NCI-H1048 (cell line): ENCODE results near the gene CTSS.
"Not testable (repeated sequence)": the region's sequence is repeated elsewhere in the genome, so short reads cannot be mapped to it uniquely, and the experiment has no call there.

Experiments
- DNase-seq: peaks from one replicate; lab custom pipeline; 2025; lab: John Stamatoyannopoulos, UW

CTSS gene

GRCh38 chr1:150775276-150775675 is 9.7 kb upstream of the CTSS start:
- DNase-seq: no peak

DNA sequence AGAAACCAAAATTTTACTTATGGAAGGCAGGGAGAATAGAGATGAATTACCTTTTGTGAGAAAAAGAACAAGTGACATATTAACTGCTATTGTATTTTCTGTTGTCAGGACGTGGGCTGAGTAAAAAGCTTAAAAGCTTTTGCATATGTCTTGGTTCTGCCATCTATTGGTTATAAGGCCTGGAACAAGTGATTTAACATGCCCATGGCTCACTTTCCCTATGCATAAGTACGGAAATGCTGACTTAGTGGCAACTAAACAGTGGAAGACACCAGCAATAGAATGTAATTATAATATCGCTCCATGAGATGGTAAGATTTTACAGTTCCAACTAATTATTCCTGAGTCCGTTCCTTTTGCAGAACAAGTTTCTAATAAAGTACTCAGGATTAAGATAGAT is 6.7 kb upstream of the CTSS start:
- no peak for DNase-seq

DNA sequence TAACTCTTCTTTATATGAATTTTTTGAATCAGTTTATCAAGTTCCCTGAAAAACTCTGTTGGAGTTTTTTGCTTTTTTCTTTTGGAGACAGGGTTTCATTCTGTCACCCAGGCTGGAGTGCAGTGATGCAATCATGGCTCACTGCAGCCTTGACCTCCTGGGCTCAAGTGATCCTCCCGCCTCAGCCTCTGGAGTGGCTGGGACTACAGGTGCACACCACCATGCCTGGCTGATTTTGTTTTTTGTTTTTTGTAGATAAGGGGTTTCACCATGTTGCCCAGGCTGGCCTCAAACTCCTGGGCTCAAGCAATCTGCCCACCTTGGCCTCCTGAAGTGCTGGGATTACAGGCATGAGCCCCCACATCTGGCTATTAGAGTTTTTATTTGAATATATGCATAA is 2.1 kb upstream of the CTSS start:
- DNase-seq: not testable (repeated sequence)

- DNase-seq: not testable (repeated sequence)
Observed at GRCh38 chr1:150765977-150766301, 361 bp upstream of the CTSS start.

DNA sequence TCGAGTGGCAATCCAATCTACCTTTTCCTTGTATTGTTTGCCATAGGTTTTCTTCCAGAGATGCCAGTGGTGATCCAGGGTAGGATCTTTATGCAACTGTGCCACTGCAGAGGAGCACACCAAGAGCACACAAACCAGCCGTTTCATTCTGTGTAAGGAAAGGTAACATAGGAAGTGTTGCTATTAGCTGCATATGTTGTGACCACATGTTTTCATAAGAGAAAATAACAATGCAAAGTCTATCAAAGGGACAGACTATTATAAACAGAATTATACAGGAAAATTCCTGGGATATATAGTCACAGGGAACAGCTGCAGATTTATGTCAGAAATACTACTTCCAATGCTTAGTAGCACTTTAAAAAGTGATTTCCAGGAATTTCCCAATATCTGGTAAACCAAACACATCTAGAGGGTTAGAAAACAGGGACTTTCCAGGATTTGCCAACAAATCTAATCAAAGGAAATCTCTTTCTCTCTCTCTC is 919 bp downstream of the CTSS start:
- DNase-seq: no peak

DNA sequence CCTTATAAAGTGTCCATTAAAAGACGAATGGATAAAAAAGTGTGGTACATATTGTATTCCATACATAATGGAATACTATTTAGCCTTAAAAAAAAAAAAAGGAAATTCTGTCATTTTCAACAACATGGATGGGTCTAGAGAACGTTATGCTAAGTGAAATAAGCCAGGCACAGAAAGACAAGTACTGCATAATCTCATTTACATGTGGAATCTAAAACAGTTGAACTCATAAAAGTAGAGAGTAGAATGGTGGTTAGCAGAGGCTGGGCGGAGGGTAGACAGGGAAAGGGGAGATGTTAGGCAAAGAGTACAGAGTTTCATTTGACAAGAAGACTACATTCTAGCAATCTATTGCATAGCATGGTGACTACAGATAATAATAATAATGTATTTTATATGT is 2.6 kb downstream of the CTSS start:
- no peak for DNase-seq

DNA sequence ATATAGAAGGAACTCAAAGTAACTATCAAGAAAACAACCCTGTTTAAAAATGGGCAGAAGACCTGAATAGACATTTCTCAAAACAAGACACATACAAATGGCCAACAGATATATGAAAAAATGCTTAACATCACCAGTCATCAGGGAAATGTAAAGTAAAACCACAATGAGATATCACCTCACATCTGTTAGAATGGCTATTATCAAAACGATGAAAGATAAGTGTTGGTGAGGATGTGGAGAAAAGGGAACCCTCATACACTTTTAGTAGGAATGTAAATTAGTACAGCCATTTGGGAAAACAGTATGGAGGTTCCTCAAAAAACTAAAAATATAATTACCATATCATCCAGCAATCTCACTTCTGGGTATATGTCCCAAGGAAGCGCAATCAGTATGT is 3.0 kb downstream of the CTSS start:
- DNase-seq: no peak

- no peak for DNase-seq
Observed at GRCh38 chr1:150761801-150762200, 3.8 kb downstream of the CTSS start.

GRCh38 chr1:150760013-150760412 is 5.6 kb downstream of the CTSS start:
- DNase-seq: no peak

DNA sequence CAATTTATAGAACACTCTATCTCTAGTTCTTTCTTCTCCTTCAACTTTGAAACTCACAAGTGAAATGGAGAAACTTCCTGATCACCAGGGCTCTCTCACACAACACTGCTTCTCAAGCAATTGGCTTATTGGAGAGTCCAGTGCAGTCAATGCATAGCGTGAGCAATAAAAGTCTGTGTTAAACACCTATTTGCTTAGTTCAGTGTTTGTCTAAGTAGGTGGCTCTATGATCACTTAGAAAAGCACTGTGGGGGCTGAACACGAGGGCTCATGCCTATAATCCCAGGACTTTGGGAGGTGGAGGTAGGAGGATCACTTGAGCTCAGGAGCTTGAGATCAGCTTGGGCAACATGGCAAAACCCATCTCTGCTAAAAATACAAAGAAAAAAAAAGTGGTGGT is 12.2 kb downstream of the CTSS start:
- DNase-seq: no peak

GRCh38 chr1:150751443-150751842 is 14.1 kb downstream of the CTSS start:
- no peak for DNase-seq

DNA sequence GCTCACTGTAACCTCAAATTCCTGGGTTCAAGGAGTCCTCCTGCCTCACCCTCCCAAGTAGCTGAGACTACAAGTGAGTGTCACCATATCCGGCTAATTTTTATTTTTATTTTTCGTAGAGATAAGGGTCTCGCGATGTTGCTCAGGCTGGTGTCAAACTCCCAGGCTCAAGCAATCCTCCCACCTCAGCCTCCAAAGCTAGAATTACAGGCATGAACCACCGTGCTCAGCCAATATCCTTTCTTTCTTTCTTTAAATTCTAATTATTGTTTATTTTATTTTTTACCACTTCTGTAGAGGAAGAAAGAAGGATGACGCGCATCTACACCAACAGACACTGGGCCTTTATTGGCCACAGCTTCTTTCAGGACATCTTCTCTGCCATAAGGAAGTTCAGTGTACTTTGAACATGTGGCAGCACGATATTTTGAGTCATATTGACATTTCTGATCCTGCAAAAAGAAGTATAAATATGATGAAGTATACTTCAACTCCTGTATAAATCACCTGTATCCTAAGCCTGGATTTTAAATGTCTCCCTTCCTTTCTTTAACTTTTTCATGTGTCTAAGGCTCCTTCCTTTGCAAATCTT is 15.8 kb downstream of the CTSS start:
- DNase-seq: no peak

- DNase-seq: no peak
Observed at GRCh38 chr1:150748878-150749719, 16.5 kb downstream of the CTSS start.

DNA sequence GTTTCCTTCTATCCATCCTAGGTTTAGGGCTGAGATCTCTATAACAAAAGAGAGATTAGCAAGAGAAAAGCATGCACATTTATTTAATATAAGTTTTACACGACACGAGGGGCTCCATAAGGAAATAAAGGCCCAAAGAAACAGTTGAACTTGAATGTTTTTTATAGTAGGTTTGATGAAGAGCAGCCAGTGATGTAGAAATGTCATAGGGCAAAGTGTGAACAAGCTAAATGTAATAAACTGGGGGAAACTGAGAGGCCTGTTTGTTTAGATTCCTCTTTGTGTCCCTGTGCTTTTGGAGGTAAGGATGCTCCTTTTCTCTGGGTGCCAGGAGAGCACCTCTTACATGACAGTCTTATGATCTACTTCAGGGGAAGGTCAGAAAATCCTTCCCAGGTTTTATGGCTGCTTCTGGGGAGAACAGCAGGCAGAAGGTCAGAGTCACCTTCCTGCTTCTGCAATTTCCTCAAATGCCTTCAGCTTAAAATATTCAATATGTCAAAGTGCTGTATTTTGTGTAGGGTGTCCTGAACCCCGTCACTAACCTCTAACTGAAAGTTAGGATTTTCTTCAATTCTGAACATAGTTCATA is 35.4 kb downstream of the CTSS start:
- DNase-seq: no peak

DNA sequence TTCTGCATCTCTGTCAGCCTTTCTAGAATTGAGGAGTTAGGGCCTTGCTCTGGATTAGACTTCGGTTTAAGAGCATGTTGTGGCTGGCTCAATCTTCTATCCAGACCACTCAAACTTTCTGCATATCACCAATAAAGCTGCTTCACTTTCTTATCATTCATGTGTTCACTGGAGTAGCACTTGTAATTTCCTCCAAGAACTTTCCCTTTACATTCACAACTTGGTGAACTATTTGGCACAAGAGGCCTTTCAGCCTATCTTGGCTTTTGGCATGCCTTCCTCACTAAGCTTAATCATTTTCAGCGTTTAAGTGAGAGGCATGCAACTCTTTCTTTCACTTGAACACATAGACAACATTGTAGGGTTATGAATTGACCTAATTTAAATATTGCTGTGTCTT is 41.2 kb downstream of the CTSS start:
- no peak for DNase-seq

GRCh38 chr1:150720703-150721102 is 44.9 kb downstream of the CTSS start, which contains the start of gene HORMAD1:
Gene HORMAD1, minus strand, starts transcription at chr1:150720895. Its CDS starts 1,390 bp downstream, at chr1:150719505.
- no peak for DNase-seq

DNA sequence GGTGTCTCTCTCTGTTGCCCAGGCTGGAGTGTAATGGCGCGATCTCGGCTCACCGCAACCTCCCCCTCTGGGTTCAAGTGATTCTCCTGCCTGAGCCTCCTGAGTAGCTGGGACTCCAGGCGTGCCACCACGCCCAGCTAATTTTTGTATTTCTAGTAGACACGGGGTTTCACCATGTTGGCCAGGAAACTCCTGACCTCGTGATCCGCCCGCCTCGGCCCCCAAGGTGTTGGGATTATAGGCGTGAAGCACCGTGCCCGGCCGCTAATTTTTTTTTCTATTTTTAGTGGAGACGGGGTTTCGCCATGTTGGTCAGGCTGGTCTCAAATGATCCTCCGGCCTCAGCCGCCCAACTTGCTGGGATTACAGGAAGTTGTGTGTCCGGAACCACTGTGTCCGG is 45.5 kb downstream of the CTSS start:
- no peak for DNase-seq

GRCh38 chr1:150718225-150718891 is 47.2 kb downstream of the CTSS start:
- DNase-seq: no peak

DNA sequence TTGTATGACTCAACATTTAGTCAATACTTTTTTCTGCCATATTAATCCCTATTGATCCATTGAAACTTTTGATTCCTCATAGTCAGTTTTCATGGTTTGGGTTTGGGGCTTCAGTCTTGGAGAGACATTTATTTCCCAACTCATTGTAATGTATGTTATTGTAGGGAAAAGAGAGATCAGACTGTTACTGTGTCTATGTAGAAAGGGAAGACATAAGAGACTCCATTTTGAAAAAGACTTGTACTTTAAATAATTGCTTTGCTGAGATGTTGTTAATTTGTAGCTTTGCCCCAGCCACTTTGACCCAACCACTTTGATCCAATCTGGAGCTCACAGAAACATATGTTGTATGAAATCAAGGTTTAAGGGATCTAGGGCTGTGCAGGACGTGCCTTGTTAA is 56.5 kb downstream of the CTSS start:
- not testable (repeated sequence) for DNase-seq

- no peak for DNase-seq
Observed at GRCh38 chr1:150708595-150708994, 57.0 kb downstream of the CTSS start.

DNA sequence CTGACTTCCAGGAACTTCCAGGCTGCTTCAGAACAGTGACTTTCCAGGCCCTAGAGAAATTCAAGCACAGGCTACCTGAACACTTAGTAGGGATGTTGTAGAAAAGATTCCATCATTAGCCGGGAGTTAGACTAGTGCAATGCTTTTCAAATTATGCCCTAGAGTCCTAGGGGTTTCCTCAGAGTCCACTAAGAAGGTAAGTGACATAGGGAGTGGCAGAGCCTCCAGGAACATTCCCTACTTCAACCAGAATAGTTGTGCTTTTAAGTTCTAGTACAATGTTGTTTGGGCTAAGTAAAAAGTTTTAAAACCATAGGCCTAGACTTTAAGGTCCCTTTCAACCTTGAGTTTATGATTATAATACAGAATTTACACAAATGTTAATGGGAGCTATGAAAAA is 59.5 kb downstream of the CTSS start:
- no peak for DNase-seq

GRCh38 chr1:150703427-150703826 is 62.2 kb downstream of the CTSS start:
- no peak for DNase-seq
